DND-41 (cell line): ENCODE results near the gene C11orf58.

Source experiments
- ATAC-seq: fragments of 200-7000 bp; cut with Tn5 transposase; 3 replicates; pipeline ENCODE4 v1.9.1; 2021; ENCODE audit warnings: low read depth; ENCODE audit not compliant: insufficient read depth
- DNase-seq: peaks from one replicate; pipeline ENCODE4 v3.0.0-alpha.2; 2020
- H2AFZ ChIP-seq: 2 replicates; pipeline ENCODE4 v1.6.0; 2012; ENCODE audit warnings: low read depth, low read length
- H3K27ac ChIP-seq: 2 replicates; pipeline ENCODE4 v1.5.1; 2012; ENCODE audit warnings: low read length, inconsistent platforms
- H3K27me3 ChIP-seq: fragments of 200-600 bp; sonication (generic); 2 replicates; pipeline ENCODE4 v1.6.0; 2012; ENCODE audit warnings: low read length, mild to moderate bottlenecking, inconsistent platforms; ENCODE audit not compliant: insufficient read depth, poor library complexity
- H3K36me3 ChIP-seq: 2 replicates; pipeline ENCODE4 v1.5.1; 2012; ENCODE audit warnings: low read length, inconsistent platforms; ENCODE audit not compliant: insufficient read depth
- H3K4me1 ChIP-seq: 2 replicates; pipeline ENCODE4 v1.5.1; 2012; ENCODE audit warnings: mild to moderate bottlenecking, low read length; ENCODE audit not compliant: insufficient read depth
- H3K4me2 ChIP-seq: 2 replicates; pipeline ENCODE4 v1.6.0; 2012; ENCODE audit warnings: mild to moderate bottlenecking, moderate library complexity, low read length, inconsistent platforms; ENCODE audit not compliant: insufficient read depth
- H3K4me3 ChIP-seq, 2 experiments: fragments of 200-600 bp in 1 of 2; shearing (Covaris generic) in 1 of 2; 2 replicates each; pipeline ENCODE4 v1.5.1; 2012 to 2016; ENCODE audit warnings: inconsistent platforms in 2 of 2, low read length in 2 of 2, mild to moderate bottlenecking in 2 of 2, low read depth in 1 of 2, moderate library complexity in 1 of 2
- H3K79me2 ChIP-seq: 2 replicates; pipeline ENCODE4 v1.6.0; 2012; ENCODE audit warnings: low read length, inconsistent platforms; ENCODE audit not compliant: insufficient read depth
- H3K9ac ChIP-seq: 2 replicates; pipeline ENCODE4 v1.6.0; 2012; ENCODE audit warnings: low read depth, mild to moderate bottlenecking, inconsistent platforms, low read length, moderate library complexity
- H3K9me3 ChIP-seq: 2 replicates; pipeline ENCODE4 v1.5.1; 2012; ENCODE audit warnings: low read length, moderate library complexity, mild to moderate bottlenecking, inconsistent platforms; ENCODE audit not compliant: insufficient read depth, severe bottlenecking
- H4K20me1 ChIP-seq: 2 replicates; pipeline ENCODE4 v1.6.0; 2012; ENCODE audit warnings: low read length; ENCODE audit not compliant: insufficient read depth
- CTCF ChIP-seq: IDR thresholded peaks from 2 replicates; pipeline ENCODE4 v1.5.1; 2012; ENCODE audit warnings: borderline replicate concordance, low read length, moderate library complexity, mild to moderate bottlenecking; ENCODE audit not compliant: poor library complexity, severe bottlenecking; ENCODE audit errors: extremely low read depth
- EZH2 ChIP-seq: IDR thresholded peaks from 3 replicates; pipeline ENCODE4 v1.6.1; 2012; ENCODE audit warnings: borderline replicate concordance, low read depth, mild to moderate bottlenecking, moderate library complexity, low read length, inconsistent platforms; ENCODE audit not compliant: severe bottlenecking

C11orf58 gene

DNA sequence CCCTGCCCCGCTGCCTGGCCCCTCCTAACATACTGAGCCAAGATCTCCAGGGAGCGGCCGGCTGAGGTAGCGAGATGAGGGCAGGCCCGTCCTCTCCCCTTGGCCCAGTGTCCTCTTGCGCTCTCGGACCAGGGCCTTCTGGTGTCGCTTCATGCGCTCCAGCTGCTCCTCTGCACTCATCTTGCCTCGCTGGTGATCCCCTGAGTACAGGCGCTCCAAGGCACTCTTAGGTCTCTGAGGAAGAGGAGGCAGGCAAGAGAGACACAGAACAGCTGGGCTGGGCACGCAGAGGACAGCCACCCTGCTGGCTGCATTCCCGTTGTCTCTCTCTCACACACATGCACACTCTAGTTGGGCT lies 50.6 kb downstream of the C11orf58 start:
- Histone ChIP-seq H3K4me1 (peaks cover 6% of the 10 kb centered on the region; the same call in 1 of the 2 replicates), H3K79me2 (no peaks in the 10 kb centered on the region), H3K27me3 (no peaks in the 10 kb centered on the region), H3K4me2 (no peak overlapping the region), H4K20me1 (no peaks in the 10 kb centered on the region), H3K36me3 (no peaks in the 10 kb centered on the region), H2AFZ (no peak overlapping the region), H3K9ac (no peak overlapping the region), H3K4me3 (no peak overlapping the region), H3K27ac (no peak overlapping the region), H3K9me3 (no peaks in the 10 kb centered on the region)
- ATAC-seq (no peak), DNase-seq (no peak)
- TF ChIP-seq CTCF = no peak
- TF ChIP-seq EZH2 = no peak

DNA sequence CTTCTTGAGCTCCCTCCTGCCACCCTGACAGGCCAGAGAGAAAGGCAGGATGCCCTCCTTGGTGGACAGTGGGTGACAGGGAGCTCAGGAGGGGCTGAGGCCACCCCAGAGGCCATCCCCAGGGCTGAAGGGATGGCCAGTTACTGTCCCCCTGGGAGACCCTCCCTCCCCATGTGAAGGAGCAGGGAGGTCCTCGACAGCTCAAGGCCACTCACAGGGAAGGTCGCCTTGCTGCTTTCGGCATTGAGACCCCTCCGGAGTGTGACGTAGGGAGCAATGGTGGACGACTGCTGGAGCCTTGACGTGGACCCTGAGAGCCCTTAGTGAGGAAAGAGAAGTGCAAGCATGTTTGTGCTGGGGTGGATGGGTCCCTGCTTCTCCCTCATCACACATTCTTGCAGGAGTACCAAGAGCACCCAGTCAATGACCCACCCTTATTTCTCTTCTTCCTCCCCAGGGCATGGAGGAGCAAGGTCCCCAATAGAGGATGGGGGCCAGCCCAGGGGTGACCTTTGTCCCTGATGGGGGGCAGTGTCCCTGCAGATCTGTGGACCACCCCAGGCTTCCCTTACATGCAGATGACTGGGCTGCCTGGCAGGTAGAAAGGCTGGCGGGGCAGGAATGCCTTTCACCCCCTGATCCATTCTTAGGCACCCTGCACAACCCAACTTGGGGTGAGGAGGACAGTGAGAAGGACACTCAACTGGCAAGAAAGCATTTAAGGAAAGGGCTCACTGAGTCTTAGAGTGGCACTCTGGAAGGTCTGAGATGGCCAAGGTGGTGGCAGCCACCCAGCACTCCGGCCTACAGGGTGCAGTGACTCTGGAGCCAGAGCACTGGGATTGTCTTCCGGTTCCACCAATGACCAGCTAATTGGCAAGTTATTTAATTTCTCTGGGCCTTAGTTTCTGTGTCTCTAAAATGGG lies 51.4 kb downstream of the C11orf58 start:
- Histone ChIP-seq H3K4me3 (no peak overlapping the region), H3K27ac (no peak overlapping the region), H2AFZ (no peak overlapping the region), H3K27me3 (no peaks in the 10 kb centered on the region), H3K9me3 (no peaks in the 10 kb centered on the region), H3K4me1 (peaks cover 6% of the 10 kb centered on the region; the same call in 1 of the 2 replicates), H3K9ac (no peak overlapping the region), H3K4me2 (no peak overlapping the region), H3K79me2 (no peaks in the 10 kb centered on the region), H3K36me3 (no peaks in the 10 kb centered on the region), H4K20me1 (no peaks in the 10 kb centered on the region)
- no peak for TF ChIP-seq EZH2
- no peak for TF ChIP-seq CTCF
- ATAC-seq (no peak), DNase-seq (no peak)

DNA sequence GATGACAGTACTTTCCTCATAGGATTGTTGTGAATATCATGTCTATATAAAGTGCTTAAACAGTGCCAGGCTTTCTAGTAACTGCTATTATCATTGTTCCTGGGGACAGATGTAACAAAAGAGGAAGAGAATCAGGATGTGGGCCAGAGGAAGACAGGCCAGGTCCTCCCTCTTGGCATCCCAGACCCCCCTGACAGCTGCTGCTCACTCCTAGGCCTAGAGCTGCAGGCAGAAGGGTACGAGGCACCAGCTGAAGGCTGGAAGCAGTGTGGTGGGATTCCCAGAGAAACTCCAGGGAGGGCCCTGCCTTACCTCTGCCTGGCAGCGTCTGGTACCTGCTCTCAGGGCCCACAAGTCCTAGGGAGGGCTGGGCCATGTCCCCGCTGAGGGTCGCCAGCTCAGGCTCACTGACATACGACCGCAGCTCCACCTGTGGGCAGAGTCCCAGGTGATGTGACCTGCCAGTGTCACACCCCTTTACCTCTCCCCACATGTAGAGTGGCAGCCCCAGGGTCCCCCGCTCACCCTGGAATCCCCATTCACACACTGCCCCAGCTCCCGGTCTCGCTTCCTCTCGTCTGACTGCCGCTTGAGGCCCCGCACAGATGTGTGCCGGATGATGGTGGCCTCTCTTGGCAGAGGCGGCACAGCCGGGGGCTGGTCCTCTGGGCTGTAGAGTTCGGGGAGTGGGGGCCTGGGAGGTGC lies 52.2 kb downstream of the C11orf58 start:
- no peaks in the 10 kb centered on the region for H3K36me3 ChIP-seq
- TF ChIP-seq EZH2 = no peak
- TF ChIP-seq CTCF = no peak
- H3K9me3 ChIP-seq = no peaks in the 10 kb centered on the region
- DNase-seq (no peak), ATAC-seq (no peak)
- H3K79me2 ChIP-seq = no peaks in the 10 kb centered on the region
- H3K9ac ChIP-seq = no peak overlapping the region
- H3K27ac ChIP-seq = no peak overlapping the region
- no peak overlapping the region for H3K4me3 ChIP-seq
- no peaks in the 10 kb centered on the region for H4K20me1 ChIP-seq
- no peak overlapping the region for H2AFZ ChIP-seq
- H3K4me2 ChIP-seq = no peak overlapping the region
- no peaks in the 10 kb centered on the region for H3K27me3 ChIP-seq
- peaks cover 6% of the 10 kb centered on the region; the same call in 1 of the 2 replicates for H3K4me1 ChIP-seq
